Stomach (tissue), 9 donors: ENCODE data around the gene SPATA32. TPM values are rescaled to one million over a fixed set of nuclear protein-coding genes. Genes with fewer than 3 reads are reported as not detected.

Experiments used
- DNase-seq, 2 donors: peaks; one replicate each; pipeline versions ENCODE4 v3.0.0 to v3.0.0-alpha.2; 2013 to 2019
- H3K27ac ChIP-seq, 5 donors: fragments of 200-600 bp in 4 of 5; sonication (generic) in 4 of 5; one replicate each; pipeline ENCODE4 v1.5.1; 2013 to 2019; ENCODE audit warnings: mild to moderate bottlenecking in 1 of 5, moderate library complexity in 1 of 5
- H3K27me3 ChIP-seq, 3 donors: fragments of 200-600 bp; sonication (generic); one replicate each; pipeline ENCODE4 v1.5.1; 2017 to 2019; ENCODE audit warnings: mixed run types in 1 of 3
- H3K36me3 ChIP-seq, 4 donors: fragments of 200-600 bp; sonication (generic); 1 replicate in 3 of 4; 2 replicates in 1 of 4; pipeline ENCODE4 v1.5.1; 2016 to 2019
- H3K4me1 ChIP-seq, 4 donors: fragments of 200-600 bp; sonication (generic); one replicate each; pipeline ENCODE4 v1.5.1; 2016 to 2019
- H3K4me3 ChIP-seq, 4 donors: fragments of 200-600 bp; sonication (generic) in 3 of 4; one replicate each; pipeline ENCODE4 v1.5.1; 2016 to 2019; ENCODE audit warnings: mild to moderate bottlenecking in 1 of 4
- H3K9me3 ChIP-seq, 4 donors: fragments of 200-600 bp; sonication (generic); one replicate each; pipeline ENCODE4 v1.5.1; 2016 to 2019
- CTCF ChIP-seq, 7 experiments: fragments of 450-650 bp in 4 of 7; fragments of 200-600 bp in 3 of 7; sonication (generic) in 3 of 7; IDR thresholded peaks; one replicate each; pipeline ENCODE4 v1.5.1; 2016 to 2019; ENCODE audit warnings: antibody characterized with exemption in 7 of 7, control low read depth in 2 of 7, mild to moderate bottlenecking in 1 of 7
- EP300 ChIP-seq: sonication (generic); formaldehyde crosslinking; IDR thresholded peaks from one replicate; pipeline ENCODE4 v1.6.1; 2017; ENCODE audit warnings: antibody characterized with exemption
- POLR2A ChIP-seq, 4 donors: fragments of 450-650 bp; IDR thresholded peaks; one replicate each; pipeline ENCODE4 v1.6.1; 2016; ENCODE audit warnings: antibody characterized with exemption in 4 of 4, control low read depth in 2 of 4, mild to moderate bottlenecking in 1 of 4, moderate library complexity in 1 of 4
- POLR2AphosphoS5 ChIP-seq, 3 donors: sonication (generic); formaldehyde crosslinking; IDR thresholded peaks; one replicate each; pipeline ENCODE4 v1.6.1; 2016; ENCODE audit warnings: antibody characterized with exemption in 3 of 3
- whole genome bisulfite sequencing, 5 donors: extraction: QIAGEN DNeasy Blood & Tissue Kit in 3 of 5; methylation state at CpG; one replicate each; pipeline versions ENCODE4 v1.1.5 to v1.1.7; 2013 to 2018; 5-methylcytosine and 5-hydroxymethylcytosine counted together
- intact Hi-C: fragments of 100-400 bp; cut with DNase I; formaldehyde crosslinking; loops from one replicate; pipeline ENCODE4 v1.15.1; 2023; ENCODE audit warnings: low total_unique reads
- polyA plus RNA-seq, 3 donors: library from polyadenylated mRNA; stranded (reverse); fragments of 200-250 nt; gene quantifications; one replicate each; pipeline ENCODE4 v1.2.3, GENCODE V29; 2013
- total RNA-seq, 5 donors: library from RNA; depleted of rRNA; stranded (reverse); fragments of >200 nt; gene quantifications; one replicate each; pipeline versions ENCODE4 v1.1.0 to v1.2.3, GENCODE V29; 2014 to 2016
- donor health status: healthy with polysubstance abuse.
- donor health status: Bipolar disorder and iron deficiency.
- donor health status: healthy.

The SPATA32 gene
- total and polyA plus RNA-seq, 8 donors = not detected

- DNase-seq = no peak
- peaks cover 0 to 29% (median 10%) of the 10 kb centered on the region in 3 donors for H3K27me3 ChIP-seq
- TF ChIP-seq EP300 (no peak), CTCF (IDR thresholded peaks at IDR 0.05) (no peak), POLR2A (IDR thresholded peaks at IDR 0.05) (no peak), POLR2AphosphoS5 (IDR thresholded peaks at IDR 0.05) (no peak)
- H3K4me3 ChIP-seq = peak overlapping the region in 1 of 4 donors; percentile 62
- H3K4me1 ChIP-seq = peaks cover 14 to 40% (median 27%) of the 10 kb centered on the region in 4 donors
- intact Hi-C loops = loop anchor here (5.0 kb wide), 1 partner anchor 167 kb away; no protein-coding TSS in a partner anchor
- H3K27ac ChIP-seq = no peak overlapping the region
- WGBS, 5 donors = 74 to 90% (median 87%) methylated on average over 3 of the region's 3 CpGs
- no peaks in the 10 kb centered on the region for H3K36me3 ChIP-seq
- no peaks in the 10 kb centered on the region for H3K9me3 ChIP-seq
These were observed 41.8 kb downstream of the SPATA32 start for GRCh38 chr17:45220079-45220478.

- WGBS, 5 donors = 9 to 12% (median 11%) methylated on average over 12 of the region's 12 CpGs
- Histone ChIP-seq H3K4me3 (no peak overlapping the region), H3K9me3 (no peaks in the 10 kb centered on the region), H3K36me3 (no peaks in the 10 kb centered on the region), H3K27me3 (peaks cover 0 to 29% (median 10%) of the 10 kb centered on the region in 3 donors), H3K27ac (no peak overlapping the region), H3K4me1 (peaks cover 14 to 40% (median 27%) of the 10 kb centered on the region in 4 donors)
- peak; percentile 92 to 93 for DNase-seq
- intact Hi-C loops = no loop called here
- TF ChIP-seq CTCF (IDR thresholded peaks at IDR 0.05) (peak in 6 of 7 experiments; percentile 86 to 99 (median 96)), POLR2AphosphoS5 (IDR thresholded peaks at IDR 0.05) (peak in 2 of 3 donors; percentile 14 to 78), POLR2A (IDR thresholded peaks at IDR 0.05) (no peak)
These were observed 42.8 kb downstream of the SPATA32 start for GRCh38 chr17:45218895-45219661.

Other genes starting within 250 kb of the SPATA32 start
- 10 to 100 TPM in 3 of 5 donors, 1 to 10 TPM in 2; 2.3 to 22.9 (median 14.9) TPM for gene DCAKD, start 210.5 kb downstream of the SPATA32 start, total RNA-seq
- gene DCAKD, start 210.5 kb downstream of the SPATA32 start, polyA plus RNA-seq = 10 to 100 TPM in 2 of 3 donors, 1 to 10 TPM in 1; 9.5 to 17.2 (median 11.5) TPM
- gene NMT1, start 200.8 kb downstream of the SPATA32 start, total RNA-seq = 100 to 1,000 TPM in 2 of 5 donors, 10 to 100 TPM in 3; 30.1 to 229 (median 74.0) TPM
- gene NMT1, start 200.8 kb downstream of the SPATA32 start, polyA plus RNA-seq = 100 to 1,000 TPM in 1 of 3 donors, 10 to 100 TPM in 2; 23.3 to 230 (median 49.7) TPM
- 100 to 1,000 TPM in 1 of 5 donors, 10 to 100 TPM in 3, 1 to 10 TPM in 1; 7.6 to 215 (median 31.0) TPM for gene PLCD3, start 129.6 kb downstream of the SPATA32 start, total RNA-seq
- gene PLCD3, start 129.6 kb downstream of the SPATA32 start, polyA plus RNA-seq = 100 to 1,000 TPM in 1 of 3 donors, 10 to 100 TPM in 2; 17.2 to 106 (median 53.2) TPM
- gene ACBD4, start 126.4 kb downstream of the SPATA32 start, total RNA-seq = 10 to 100 TPM in 3 of 5 donors, 1 to 10 TPM in 2; 4.6 to 24.6 (median 15.2) TPM
- 10 to 100 TPM; 16.1 to 23.1 (median 18.1) TPM for gene ACBD4, start 126.4 kb downstream of the SPATA32 start, polyA plus RNA-seq
- gene HEXIM1, start 113.6 kb downstream of the SPATA32 start, total RNA-seq = 10 to 100 TPM in 3 of 5 donors, 1 to 10 TPM in 2; 6.4 to 23.8 (median 13.0) TPM
- gene HEXIM1, start 113.6 kb downstream of the SPATA32 start, polyA plus RNA-seq = 10 to 100 TPM; 15.4 to 20.5 (median 16.1) TPM
- gene HEXIM2, start 100.2 kb downstream of the SPATA32 start, total RNA-seq = 10 to 100 TPM in 2 of 5 donors, 1 to 10 TPM in 2, under 1 TPM in 1; 0.92 to 34.4 (median 6.7) TPM
- gene HEXIM2, start 100.2 kb downstream of the SPATA32 start, polyA plus RNA-seq = 10 to 100 TPM; 10.8 to 12.5 (median 11.1) TPM
- gene FMNL1, start 40.2 kb downstream of the SPATA32 start, total RNA-seq = 10 to 100 TPM in 3 of 5 donors, 1 to 10 TPM in 2; 8.1 to 34.5 (median 16.5) TPM
- gene FMNL1, start 40.2 kb downstream of the SPATA32 start, polyA plus RNA-seq = 10 to 100 TPM in 1 of 3 donors, 1 to 10 TPM in 2; 4.5 to 10.1 (median 8.2) TPM
- 10 to 100 TPM in 2 of 5 donors, 1 to 10 TPM in 3; 1.2 to 17.7 (median 9.7) TPM for gene MAP3K14, start 54.9 kb upstream of the SPATA32 start, total RNA-seq
- gene MAP3K14, start 54.9 kb upstream of the SPATA32 start, polyA plus RNA-seq = 10 to 100 TPM in 1 of 3 donors, 1 to 10 TPM in 2; 6.3 to 11.0 (median 6.4) TPM
- gene ARHGAP27, start 170.8 kb upstream of the SPATA32 start, total RNA-seq = 100 to 1,000 TPM in 2 of 5 donors, 10 to 100 TPM in 3; 25.9 to 390 (median 65.3) TPM
- gene ARHGAP27, start 170.8 kb upstream of the SPATA32 start, polyA plus RNA-seq = 10 to 100 TPM in 2 of 3 donors, 1 to 10 TPM in 1; 7.7 to 45.9 (median 13.0) TPM
- gene PLEKHM1, start 228.6 kb upstream of the SPATA32 start, total RNA-seq = 10 to 100 TPM; 14.7 to 63.0 (median 38.4) TPM
- 10 to 100 TPM; 10.4 to 16.7 (median 11.2) TPM for gene PLEKHM1, start 228.6 kb upstream of the SPATA32 start, polyA plus RNA-seq